SK-N-SH (cell line): ENCODE results near the gene PDF. TPM values are rescaled to one million over a fixed set of nuclear protein-coding genes. Genes with fewer than 3 reads are reported as not detected.

Experiments
- CTCF ChIA-PET: fragments of 300-600, 350-600 bp; formaldehyde crosslinking; extraction: SDS; loops from one replicate; lab custom pipeline; 2021; lab: Yijun Ruan, JAX
- POLR2A ChIA-PET: fragments of 350-600 bp; sonication (Branson Sonifier 250); formaldehyde crosslinking; extraction: SDS; loops from one replicate; lab custom pipeline; 2020; ENCODE audit warnings: antibody characterized with exemption, inconsistent platforms; lab: Yijun Ruan, JAX
- DNase-seq: peaks from one replicate; pipeline ENCODE4 v3.0.0; 2012
- H2AFZ ChIP-seq: fragments of 200-600 bp; sonication (generic); 2 replicates; pipeline ENCODE4 v1.8.1; 2016; ENCODE audit warnings: antibody characterized with exemption, mild to moderate bottlenecking, low read depth
- H3F3A ChIP-seq: fragments of 200-600 bp; sonication (generic); replicated peaks from 2 replicates; pipeline ENCODE3; 2016; ENCODE audit warnings: antibody characterized with exemption, mild to moderate bottlenecking; ENCODE audit not compliant: insufficient read depth
- H3K27ac ChIP-seq, 2 experiments: fragments of 200-500 bp in 1 of 2; fragments of 200-600 bp in 1 of 2; sonication (Bioruptor generic) in 1 of 2; sonication (generic), shearing (Covaris generic) in 1 of 2; 2 replicates each; pipeline versions ENCODE4 v1.5.1 to v1.6.1; 2014 to 2016; ENCODE audit warnings: low read depth in 2 of 2, inconsistent platforms in 1 of 2, low read length in 1 of 2, mild to moderate bottlenecking in 1 of 2, mixed read lengths in 1 of 2
- H3K27me3 ChIP-seq: fragments of 200-600 bp; sonication (generic), shearing (Covaris generic); 2 replicates; pipeline ENCODE4 v1.6.1; 2016; ENCODE audit warnings: mixed run types; ENCODE audit not compliant: insufficient read depth
- H3K36me3 ChIP-seq, 2 experiments: fragments of 200-500 bp in 1 of 2; fragments of 200-600 bp in 1 of 2; sonication (Bioruptor generic) in 1 of 2; sonication (generic) in 1 of 2; replicated peaks in 1 of 2; 2 replicates each; pipeline versions ENCODE3 to v1.5.1; 2014 to 2016; ENCODE audit warnings: low read length in 1 of 2, mild to moderate bottlenecking in 1 of 2; ENCODE audit not compliant: insufficient read depth in 2 of 2, control insufficient read depth in 1 of 2
- H3K4me1 ChIP-seq, 2 experiments: fragments of 200-500 bp in 1 of 2; fragments of 200-600 bp in 1 of 2; sonication (Bioruptor generic) in 1 of 2; sonication (generic), shearing (Covaris generic) in 1 of 2; 2 replicates each; pipeline versions ENCODE4 v1.5.1 to v1.6.1; 2014 to 2016; ENCODE audit warnings: low read depth in 1 of 2, low read length in 1 of 2, mixed run types in 1 of 2; ENCODE audit not compliant: insufficient read depth in 2 of 2, control insufficient read depth in 1 of 2
- H3K4me2 ChIP-seq: fragments of 200-600 bp; sonication (generic), shearing (Covaris generic); 2 replicates; pipeline ENCODE4 v1.6.1; 2017; ENCODE audit warnings: mixed run types
- H3K4me3 ChIP-seq, 2 experiments: fragments of 200-500 bp in 1 of 2; fragments of 200-600 bp in 1 of 2; sonication (Bioruptor generic) in 1 of 2; sonication (generic), shearing (Covaris generic) in 1 of 2; 2 replicates each; pipeline versions ENCODE4 v1.5.1 to v1.8.1; 2014 to 2016; ENCODE audit warnings: low read depth in 2 of 2, inconsistent platforms in 1 of 2, low read length in 1 of 2, mild to moderate bottlenecking in 1 of 2, mixed read lengths in 1 of 2, moderate library complexity in 1 of 2
- H3K79me2 ChIP-seq: fragments of 200-600 bp; sonication (generic); 2 replicates; pipeline ENCODE4 v1.8.1; 2017; ENCODE audit warnings: mild to moderate bottlenecking; ENCODE audit not compliant: insufficient read depth
- H3K9ac ChIP-seq: fragments of 200-600 bp; sonication (generic); 2 replicates; pipeline ENCODE4 v1.6.1; 2017; ENCODE audit warnings: mixed run types
- H3K9me2 ChIP-seq: fragments of 200-600 bp; sonication (generic); 2 replicates; pipeline ENCODE4 v1.6.1; 2017; ENCODE audit warnings: mixed run types
- H3K9me3 ChIP-seq: fragments of 200-600 bp; sonication (generic); 2 replicates; pipeline ENCODE4 v1.6.1; 2017; ENCODE audit warnings: mixed run types, mild to moderate bottlenecking, moderate library complexity
- H4K20me1 ChIP-seq: fragments of 200-600 bp; sonication (generic); 2 replicates; pipeline ENCODE4 v1.6.1; 2017; ENCODE audit warnings: mild to moderate bottlenecking, mixed run types; ENCODE audit not compliant: insufficient read depth
- CTCF ChIP-seq: fragments of 200-600 bp; sonication (generic); IDR thresholded peaks from 2 replicates; pipeline ENCODE4 v1.6.1; 2017; ENCODE audit warnings: antibody characterized with exemption, mild to moderate bottlenecking, moderate library complexity
- ELF1 ChIP-seq: IDR thresholded peaks from 2 replicates; pipeline ENCODE4 v1.4.0; 2012
- FOXJ3 ChIP-seq: sonication (generic); formaldehyde crosslinking; IDR thresholded peaks from 2 replicates; pipeline ENCODE4 v1.5.1; 2020; ENCODE audit warnings: mild to moderate bottlenecking, missing genetic modification reagents
- FOXM1 ChIP-seq: IDR thresholded peaks from 2 replicates; pipeline ENCODE4 v1.4.0; 2012; ENCODE audit warnings: low read depth, mild to moderate bottlenecking
- GABPA ChIP-seq: IDR thresholded peaks from 2 replicates; pipeline ENCODE4 v1.4.0; 2012; ENCODE audit warnings: low read depth, mild to moderate bottlenecking
- GATA2 ChIP-seq: sonication (generic); formaldehyde crosslinking; IDR thresholded peaks from 2 replicates; pipeline ENCODE4 v1.5.0; 2020; ENCODE audit warnings: mild to moderate bottlenecking, missing genetic modification reagents
- JUND ChIP-seq: IDR thresholded peaks from 2 replicates; pipeline ENCODE4 v1.4.0; 2012
- MAX ChIP-seq: IDR thresholded peaks from 2 replicates; pipeline ENCODE4 v1.4.0; 2012; ENCODE audit warnings: low read depth
- NFIC ChIP-seq: IDR thresholded peaks from 2 replicates; pipeline ENCODE4 v1.4.0; 2012; ENCODE audit warnings: borderline replicate concordance
- PBX3 ChIP-seq: IDR thresholded peaks from 2 replicates; pipeline ENCODE4; 2012
- POLR2AphosphoS5 ChIP-seq: IDR thresholded peaks from 2 replicates; pipeline ENCODE4 v1.6.1; 2012; ENCODE audit warnings: low read depth, low read length
- RCOR1 ChIP-seq: fragments of 150-350 bp; IDR thresholded peaks from 2 replicates; pipeline ENCODE4 v1.6.1; 2017; ENCODE audit warnings: antibody characterized with exemption, low read length
- RFX5 ChIP-seq: IDR thresholded peaks from 2 replicates; pipeline ENCODE4 v1.6.1; 2012; ENCODE audit warnings: mild to moderate bottlenecking, improper control_type of control experiment, low read length
- RXRA ChIP-seq: IDR thresholded peaks from 2 replicates; pipeline ENCODE4 v1.4.0; 2012; ENCODE audit warnings: low read depth, mild to moderate bottlenecking, borderline replicate concordance
- SIN3A ChIP-seq: IDR thresholded peaks from 2 replicates; pipeline ENCODE4 v1.6.1; 2012; ENCODE audit warnings: low read depth, mild to moderate bottlenecking, low read length, moderate library complexity, borderline replicate concordance
- SMC3 ChIP-seq: IDR thresholded peaks from 2 replicates; pipeline ENCODE4 v1.6.1; 2012; ENCODE audit warnings: low read depth, low read length, improper control_type of control experiment
- USF1 ChIP-seq: IDR thresholded peaks from 2 replicates; pipeline ENCODE4 v1.4.0; 2012; ENCODE audit warnings: low read depth, borderline replicate concordance
- WGBS: methylation state at CpG from one replicate; pipeline ENCODE4 v1.1.6; 2017; ENCODE audit warnings: low lambda C conversion rate; 5-methylcytosine and 5-hydroxymethylcytosine counted together
- polyA plus RNA-seq, 3 experiments: library from polyadenylated mRNA; depleted of rRNA; stranded (reverse); fragments of >200 nt; gene quantifications; 2 replicates each; pipeline ENCODE4 v1.2.3, GENCODE V29; 2012

The PDF gene
- polyA plus RNA-seq, 1 of the 3 experiments (the other 2 are of a cell fraction) = 22.0 TPM

GRCh38 chr16:69348222-69348621 is 17.8 kb upstream of the PDF start (continued):
- TF ChIP-seq CTCF (no peak), FOXJ3 (no peak), PBX3 (no peak), USF1 (no peak), RFX5 (no peak)
- TF ChIP-seq, all 33 proteins: peak for 0

- H4K20me1 ChIP-seq = no peaks in the 10 kb centered on the region
- no peaks in the 10 kb centered on the region for H3K27me3 ChIP-seq
- peaks cover 22% of the 10 kb centered on the region for H3K79me2 ChIP-seq
- 98% methylated on average over 6 of the region's 6 CpGs for WGBS
- POLR2A ChIA-PET = interaction anchor here (0.6 to 0.8 kb wide), 2 partner anchors 11 to 35 kb away, joined by 3 read pairs; no protein-coding TSS in a partner anchor
- H3K9ac ChIP-seq = no peak overlapping the region
- H3K9me2 ChIP-seq = no peaks in the 10 kb centered on the region
- CTCF ChIA-PET = no interaction called here
- peaks cover 15 to 28% of the 10 kb centered on the region in 2 experiments for H3K36me3 ChIP-seq
- H3K4me1 ChIP-seq = peaks cover 0 to 5% of the 10 kb centered on the region in 2 experiments; a peak in 2 of 4 replicates
- H3K9me3 ChIP-seq = no peaks in the 10 kb centered on the region
- DNase-seq = no peak
- no peak overlapping the region for H3K4me3 ChIP-seq
- no peak overlapping the region for H2AFZ ChIP-seq
- TF ChIP-seq GATA2 = no peak
- no peak for TF ChIP-seq RXRA
- no peak for TF ChIP-seq SMC3
- no peak for TF ChIP-seq FOXJ3
- no peak for TF ChIP-seq ELF1
- TF ChIP-seq FOXM1 = no peak
- TF ChIP-seq RFX5 = no peak
- TF ChIP-seq MAX = no peak
- no peak for TF ChIP-seq RCOR1
- TF ChIP-seq POLR2AphosphoS5 = no peak
- TF ChIP-seq JUND = no peak
- TF ChIP-seq GABPA = no peak
- no peak for TF ChIP-seq SIN3A
- TF ChIP-seq NFIC = no peak
- no peak for TF ChIP-seq PBX3
- TF ChIP-seq, all 33 proteins: peak for 0
- Histone ChIP-seq H3K27ac (no peak overlapping the region), H3K4me2 (no peak overlapping the region), H3F3A (peaks cover 12% of the 10 kb centered on the region)
Measured at GRCh38 chr16:69346683-69347082, 16.3 kb upstream of the PDF start.
